Measurements from ENCODE around the gene CCDC188. TPM values are rescaled to one million over a fixed set of nuclear protein-coding genes. Genes with fewer than 3 reads are reported as not detected.

Gene CCDC188
- total and polyA plus RNA-seq, 2 of the 13 experiments (the other 11 are each of a cell fraction or from before 2014, with no cell fraction given) = not detected

GRCh38 chr22:20131859-20132685, 18.8 kb downstream of the CCDC188 start (continued):
- no peak for TF ChIP-seq SNRNP70 (IDR thresholded peaks at IDR 0.05; ENCODE audit: low read depth, low read length)
- peak; percentile 89 for TF ChIP-seq ZNF687 (CRISPR knock-in tag; IDR thresholded peaks at IDR 0.05)
- TF ChIP-seq, protein P1, sequence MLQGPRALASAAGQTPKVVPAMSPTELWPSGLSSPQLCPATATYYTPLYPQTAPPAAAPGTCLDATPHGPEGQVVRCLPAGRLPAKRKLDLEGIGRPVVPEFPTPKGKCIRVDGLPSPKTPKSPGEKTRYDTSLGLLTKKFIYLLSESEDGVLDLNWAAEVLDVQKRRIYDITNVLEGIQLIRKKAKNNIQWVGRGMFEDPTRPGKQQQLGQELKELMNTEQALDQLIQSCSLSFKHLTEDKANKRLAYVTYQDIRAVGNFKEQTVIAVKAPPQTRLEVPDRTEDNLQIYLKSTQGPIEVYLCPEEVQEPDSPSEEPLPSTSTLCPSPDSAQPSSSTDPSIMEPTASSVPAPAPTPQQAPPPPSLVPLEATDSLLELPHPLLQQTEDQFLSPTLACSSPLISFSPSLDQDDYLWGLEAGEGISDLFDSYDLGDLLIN (CRISPR knock-in tag; IDR thresholded peaks at IDR 0.05; ENCODE audit: borderline replicate concordance) = no peak
- TF ChIP-seq, protein P2, sequence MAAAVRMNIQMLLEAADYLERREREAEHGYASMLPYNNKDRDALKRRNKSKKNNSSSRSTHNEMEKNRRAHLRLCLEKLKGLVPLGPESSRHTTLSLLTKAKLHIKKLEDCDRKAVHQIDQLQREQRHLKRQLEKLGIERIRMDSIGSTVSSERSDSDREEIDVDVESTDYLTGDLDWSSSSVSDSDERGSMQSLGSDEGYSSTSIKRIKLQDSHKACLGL (CRISPR knock-in tag; IDR thresholded peaks at IDR 0.05) = peak; percentile 19; the same call in 1 of the 2 replicates
- no peak for TF ChIP-seq ZNF619 (CRISPR knock-in tag; IDR thresholded peaks at IDR 0.05)
- TF ChIP-seq CBX1 (IDR thresholded peaks at IDR 0.05; ENCODE audit: low read depth) = no peak
- no peak for TF ChIP-seq POGZ (CRISPR knock-in tag; IDR thresholded peaks at IDR 0.05)
- no peak for TF ChIP-seq NR0B2 (CRISPR knock-in tag; IDR thresholded peaks at IDR 0.05)
- TF ChIP-seq TOPORS (CRISPR knock-in tag; IDR thresholded peaks at IDR 0.05) = no peak
- TF ChIP-seq HNRNPLL (IDR thresholded peaks at IDR 0.05; ENCODE audit: low read depth, low read length, poor library complexity, severe bottlenecking) = no peak
- TF ChIP-seq IKZF5 (CRISPR knock-in tag; IDR thresholded peaks at IDR 0.05) = no peak
- no peak for TF ChIP-seq CREB3 (CRISPR knock-in tag; IDR thresholded peaks at IDR 0.05)
- TF ChIP-seq ZNF614 (CRISPR knock-in tag; IDR thresholded peaks at IDR 0.05; ENCODE audit: borderline replicate concordance) = no peak
- TF ChIP-seq ZNF841 (CRISPR knock-in tag; IDR thresholded peaks at IDR 0.05; ENCODE audit: borderline replicate concordance) = no peak
- no peak for TF ChIP-seq PAX8 (CRISPR knock-in tag; IDR thresholded peaks at IDR 0.05; ENCODE audit: borderline replicate concordance)
- no peak for TF ChIP-seq ZNF24 (IDR thresholded peaks at IDR 0.05)
- no peak for TF ChIP-seq NCOA5 (CRISPR knock-in tag; IDR thresholded peaks at IDR 0.05)
- TF ChIP-seq EHMT2 (IDR thresholded peaks at IDR 0.05; ENCODE audit: borderline replicate concordance, low read depth, low read length) = no peak
- TF ChIP-seq E2F1 (CRISPR knock-in tag; IDR thresholded peaks at IDR 0.05) = no peak
